Glomerular visceral epithelial cell (primary cell): ENCODE data around the gene LMNA.
"Not testable (repeated sequence)": the region's sequence is repeated elsewhere in the genome, so short reads cannot be mapped to it uniquely, and the experiment has no call there.

Source experiments
- DNase-seq: peaks from one replicate; pipeline ENCODE4 v3.0.0-alpha.2; 2016; ENCODE audit errors: extremely low spot score

LMNA gene

GRCh38 chr1:156114101-156114918, at the start of gene LMNA:
LMNA (plus strand) TSS chr1:156114711; CDS start chr1:156114919, 208 bp downstream.
- DNase-seq: peak; percentile 98

- DNase-seq: no peak
Observed at GRCh38 chr1:156065212-156065611, 49.3 kb upstream of the LMNA start.

- no peak for DNase-seq
Observed at GRCh38 chr1:156065871-156066270, 48.6 kb upstream of the LMNA start.

- DNase-seq: no peak
Observed at GRCh38 chr1:156067262-156067661, 47.2 kb upstream of the LMNA start.

DNA sequence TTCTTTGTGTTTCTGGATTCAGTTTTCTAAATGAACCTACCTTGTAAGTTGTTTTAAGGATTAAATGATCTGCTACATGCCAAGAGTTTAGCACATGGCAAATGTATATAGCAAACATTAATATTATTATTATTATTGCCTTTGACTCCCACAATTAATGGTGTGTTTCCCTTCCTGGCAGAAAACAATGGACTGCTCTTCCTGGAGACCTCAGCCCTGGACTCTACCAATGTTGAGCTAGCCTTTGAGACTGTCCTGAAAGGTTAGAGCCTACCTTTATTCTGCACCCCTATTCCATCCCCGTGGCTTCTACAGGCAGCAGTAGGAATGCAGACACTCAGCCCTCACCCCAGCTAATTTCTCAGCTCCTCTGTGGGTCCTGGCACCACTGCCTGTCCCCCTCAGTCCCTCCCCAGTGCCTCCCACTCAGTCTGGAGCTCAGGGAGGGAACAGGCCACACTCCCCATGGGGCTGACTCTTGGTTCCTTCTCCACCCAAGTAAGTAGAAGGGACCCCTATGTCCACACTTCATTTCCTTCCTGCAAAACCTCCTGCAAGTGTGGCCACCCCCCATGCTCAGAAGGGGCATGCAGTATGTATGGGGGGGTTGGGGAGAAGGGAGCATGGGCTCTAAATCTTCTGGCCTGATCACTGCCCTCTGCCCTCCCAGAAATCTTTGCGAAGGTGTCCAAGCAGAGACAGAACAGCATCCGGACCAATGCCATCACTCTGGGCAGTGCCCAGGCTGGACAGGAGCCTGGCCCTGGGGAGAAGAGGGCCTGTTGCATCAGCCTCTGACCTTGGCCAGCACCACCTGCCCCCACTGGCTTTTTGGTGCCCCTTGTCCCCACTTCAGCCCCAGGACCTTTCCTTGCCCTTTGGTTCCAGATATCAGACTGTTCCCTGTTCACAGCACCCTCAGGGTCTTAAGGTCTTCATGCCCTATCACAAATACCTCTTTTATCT, 44.7 kb upstream of the LMNA start:
- no peak for DNase-seq

GRCh38 chr1:156070548-156070947, 44.0 kb upstream of the LMNA start:
- DNase-seq: no peak

- DNase-seq: not testable (repeated sequence)
Observed at GRCh38 chr1:156071332-156071816, 43.1 kb upstream of the LMNA start.

- no peak for DNase-seq
Observed at GRCh38 chr1:156072251-156072650, 42.3 kb upstream of the LMNA start.

DNA sequence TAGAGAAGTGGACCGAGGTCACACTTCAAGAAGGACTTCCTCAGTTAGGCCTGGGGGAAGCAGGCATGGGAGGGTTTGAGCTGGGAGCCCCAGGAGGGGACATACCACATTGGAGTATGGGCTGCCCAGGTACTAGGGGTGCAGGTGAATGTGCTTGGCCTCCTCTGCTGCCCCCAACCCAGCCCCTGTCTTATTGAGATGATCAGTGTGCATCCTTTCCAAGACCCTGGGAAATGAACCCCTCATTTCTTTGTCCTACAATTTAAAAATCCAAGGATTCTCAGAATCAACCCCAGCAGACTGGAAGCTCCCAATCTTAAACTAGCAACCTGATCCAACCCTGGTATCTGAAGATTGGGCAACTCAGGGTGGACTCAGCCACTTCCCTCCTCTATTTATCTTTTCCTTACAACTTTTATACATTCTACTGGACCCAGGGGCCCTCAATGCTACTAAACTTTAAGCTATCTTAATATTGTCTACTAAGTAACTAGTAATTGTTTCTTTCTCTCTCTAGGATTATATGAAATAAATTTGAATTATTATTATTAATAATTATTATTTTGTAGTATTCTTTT, 41.3 kb upstream of the LMNA start:
- DNase-seq: no peak

DNA sequence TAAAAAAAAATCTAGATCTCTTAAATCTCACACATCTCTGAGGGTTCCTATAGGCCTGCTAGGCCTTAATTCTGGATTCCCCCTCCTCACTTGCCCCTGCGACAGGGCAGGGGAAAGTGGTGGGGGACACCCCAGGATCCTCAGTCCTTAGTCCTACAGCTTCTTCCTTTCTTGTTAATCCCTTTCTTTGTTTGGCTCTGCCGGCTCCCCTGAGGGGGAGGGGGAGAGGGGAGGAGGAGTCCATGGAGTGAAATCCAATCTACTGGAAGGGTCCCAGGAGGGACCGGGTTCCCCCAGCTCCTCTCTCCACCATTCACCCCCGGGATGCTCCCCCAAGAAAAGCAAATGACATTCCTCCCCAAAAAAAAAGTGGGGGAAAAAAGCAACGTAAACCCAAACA, 40.8 kb upstream of the LMNA start:
- DNase-seq: no peak

- no peak for DNase-seq
Observed at GRCh38 chr1:156074661-156075060, 39.9 kb upstream of the LMNA start.

DNA sequence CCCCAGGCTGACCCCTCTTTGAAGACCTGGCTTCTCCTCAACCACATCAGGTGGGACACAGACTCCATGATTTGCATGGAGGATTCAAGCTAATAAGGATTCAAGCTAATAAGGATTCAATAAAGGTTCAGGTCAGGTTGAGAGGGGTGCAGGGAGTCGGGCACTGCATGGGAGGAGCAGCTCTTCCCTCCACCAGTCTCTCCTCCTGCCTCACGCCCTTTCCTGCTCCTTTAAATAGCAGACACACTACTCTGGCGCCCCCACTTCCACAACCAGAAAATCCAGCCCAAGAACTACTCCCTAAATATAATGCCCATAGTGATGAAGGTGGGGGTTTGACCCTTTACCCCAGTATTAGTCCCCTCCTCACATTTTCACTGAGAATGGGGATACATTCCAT, 39.3 kb upstream of the LMNA start:
- no peak for DNase-seq

DNA sequence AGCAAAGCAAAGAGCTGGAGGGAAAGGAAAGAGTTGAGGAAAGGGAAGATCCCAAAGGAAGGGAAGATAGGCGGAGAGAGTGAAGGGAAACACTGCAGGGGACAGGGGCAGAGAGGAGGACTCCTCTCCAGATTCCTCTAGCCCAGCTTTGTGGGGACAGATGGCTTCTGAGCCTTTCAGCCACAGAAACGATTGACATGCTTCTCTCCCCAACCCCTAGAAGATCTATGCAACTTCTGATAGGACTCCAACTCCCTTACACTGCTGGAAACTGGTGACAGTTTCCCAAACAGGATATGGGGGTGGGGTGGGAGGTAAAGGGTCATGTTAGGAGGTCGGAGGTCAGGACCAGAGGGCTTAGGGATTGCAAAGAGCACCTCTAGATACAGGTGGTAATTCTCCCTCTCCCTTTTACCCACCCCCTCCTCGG, 38.7 kb upstream of the LMNA start:
- no peak for DNase-seq

DNA sequence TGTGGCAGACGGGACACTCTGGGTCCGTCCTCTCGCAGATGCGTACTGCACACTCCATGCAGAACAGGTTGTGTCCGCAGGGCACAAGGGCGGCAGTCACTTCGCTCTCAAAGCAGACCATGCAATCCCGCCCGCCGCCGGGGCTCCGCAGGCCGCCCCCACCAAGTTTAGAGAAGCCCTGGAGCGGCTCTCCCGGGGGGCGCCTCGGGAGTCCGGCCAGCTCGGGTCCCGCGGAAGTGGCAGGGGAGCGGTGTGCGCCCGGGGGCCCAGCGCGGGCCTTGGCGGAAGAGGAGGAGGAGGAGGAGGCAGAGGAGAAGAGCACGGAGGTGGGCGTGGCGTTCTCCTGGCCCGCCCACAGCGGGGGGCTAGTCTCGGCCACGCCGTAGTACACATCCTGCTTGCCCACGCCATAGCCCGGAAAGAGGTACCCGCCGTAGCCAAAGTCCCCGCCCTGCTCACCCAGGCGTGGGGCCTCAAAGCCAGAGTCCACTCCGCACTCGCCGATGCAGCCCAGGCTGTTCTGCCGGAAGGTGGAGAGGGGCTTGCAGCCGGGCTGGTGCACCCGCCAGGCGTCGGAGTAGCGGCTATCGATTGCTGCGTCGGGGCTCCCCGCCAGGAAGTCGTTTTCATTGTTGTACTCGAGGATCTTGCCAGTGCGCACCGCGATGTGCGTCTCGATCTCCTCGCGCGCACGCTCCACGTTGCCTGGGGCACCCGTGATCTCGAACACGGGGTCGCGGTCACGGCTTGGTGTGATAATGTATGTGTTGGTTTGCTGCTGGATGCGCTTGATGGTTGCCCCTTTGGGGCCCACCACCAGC, 37.7 kb upstream of the LMNA start:
- DNase-seq: no peak

DNA sequence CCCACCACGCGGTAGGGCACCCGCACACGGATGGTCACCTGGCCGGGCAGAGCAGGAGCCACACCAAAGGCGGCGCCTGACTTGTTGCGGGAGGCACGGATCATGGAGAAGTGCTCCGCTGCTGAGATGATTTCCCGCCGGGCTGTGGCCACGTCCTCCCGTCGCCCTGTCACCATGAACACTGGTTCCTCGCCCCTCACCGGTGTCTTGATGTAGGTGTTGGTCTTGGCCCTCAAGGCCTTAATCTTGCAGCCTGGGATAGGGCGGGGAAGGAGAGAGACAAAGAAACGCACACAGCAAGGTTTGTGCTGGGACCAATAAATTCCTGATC, 37.1 kb upstream of the LMNA start:
- DNase-seq: no peak

GRCh38 chr1:156078728-156079127, 35.8 kb upstream of the LMNA start:
- DNase-seq: no peak

DNA sequence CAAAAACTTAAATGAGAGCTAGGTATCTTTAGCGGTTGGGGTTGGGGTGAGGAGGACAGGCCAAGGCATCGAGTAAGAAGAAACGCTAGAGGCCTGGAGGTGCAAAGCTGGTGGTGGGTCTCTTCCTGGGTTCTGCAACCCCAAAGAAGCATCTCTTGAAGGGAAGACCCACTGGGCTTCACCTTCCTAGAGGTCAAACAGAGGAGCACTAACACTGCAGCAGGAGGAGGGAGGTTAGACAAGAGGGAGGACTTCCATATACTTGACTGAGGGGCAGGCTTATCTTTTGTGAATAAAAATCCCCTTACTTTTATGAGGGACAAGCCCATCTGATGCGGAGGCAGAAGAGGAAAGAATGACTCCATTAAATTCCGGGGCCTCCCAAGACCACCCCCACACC, 34.7 kb upstream of the LMNA start:
- DNase-seq: no peak

- no peak for DNase-seq
Observed at GRCh38 chr1:156080241-156080862, 34.2 kb upstream of the LMNA start.

DNA sequence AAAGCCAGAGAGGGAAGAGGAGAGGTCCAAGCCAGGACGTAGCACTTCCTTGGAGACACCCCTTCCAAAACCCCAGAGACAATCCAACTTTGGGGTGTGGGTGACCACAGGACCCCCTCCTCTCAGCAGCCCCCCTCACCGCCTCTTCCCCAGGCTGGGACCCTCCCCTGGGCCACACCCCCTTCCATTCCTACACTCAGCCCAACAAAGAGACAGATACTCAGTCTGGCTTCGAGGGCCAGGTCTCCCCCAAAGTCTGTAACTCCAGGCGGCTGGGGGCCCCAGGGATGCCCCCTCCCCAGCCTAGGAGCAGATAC, 33.7 kb upstream of the LMNA start:
- DNase-seq: no peak

DNA sequence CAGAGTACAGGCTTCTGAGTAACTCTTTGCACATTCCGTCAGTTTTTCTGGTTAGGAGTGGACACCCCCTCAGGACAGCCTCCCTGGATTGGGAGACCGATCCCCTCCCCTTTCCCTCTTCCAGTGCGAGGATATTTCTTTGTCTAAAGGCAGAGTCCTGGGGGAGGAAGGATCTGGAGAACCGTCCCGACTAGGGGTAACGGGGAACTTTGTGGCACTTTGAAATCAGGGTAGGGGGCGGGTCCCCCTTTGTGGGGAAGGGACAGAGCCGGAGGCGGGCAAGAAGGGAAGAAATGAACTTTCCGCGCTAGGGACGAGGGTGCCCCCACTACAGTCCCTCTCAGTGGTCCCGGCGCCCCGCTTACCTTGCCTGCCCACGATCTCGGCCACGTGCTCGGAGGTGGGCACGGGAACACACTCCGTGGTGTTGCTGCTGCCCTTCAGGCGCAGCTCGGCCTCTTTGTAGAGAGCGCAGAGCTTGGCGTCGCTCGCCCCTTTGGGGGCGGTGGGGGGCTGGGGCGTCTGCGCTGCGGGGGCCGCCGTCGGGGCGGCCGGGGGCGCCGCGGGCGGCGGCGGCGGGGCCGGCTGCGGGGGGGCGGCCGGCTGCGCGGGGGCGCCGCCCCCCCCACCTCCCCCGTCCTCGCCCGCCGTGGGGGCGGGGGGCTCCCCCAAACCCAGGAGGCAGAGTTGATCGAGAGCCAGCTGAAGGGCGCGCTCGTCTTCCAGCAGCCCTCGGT, 33.2 kb upstream of the LMNA start:
- no peak for DNase-seq
